ENCODE data around the gene BTLA.

The BTLA gene

DNA sequence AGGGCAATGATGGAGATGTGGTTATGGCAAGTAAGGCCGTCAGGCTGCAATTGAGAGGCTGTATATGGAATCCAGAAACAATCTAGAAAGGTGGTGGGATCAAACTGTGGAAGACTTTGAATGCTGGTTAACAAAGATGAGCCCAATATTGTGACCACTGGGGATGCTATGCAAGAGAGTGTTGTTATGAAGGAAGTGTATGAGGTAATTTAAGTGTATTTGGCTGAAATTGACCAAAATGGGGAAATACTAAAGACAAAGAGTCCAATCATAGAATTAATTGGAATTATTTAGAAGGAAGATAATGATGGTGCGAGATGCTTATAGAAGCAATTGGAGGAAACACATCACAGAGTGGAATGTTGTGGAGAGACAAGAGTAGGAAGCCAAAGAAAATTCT, 24.5 kb downstream of the BTLA start:
- Histone ChIP-seq H3F3A (ENCODE audit: insufficient read depth, low read length) (no peaks in the 10 kb centered on the region), H3K36me3 (replicated peaks; ENCODE audit: insufficient read depth, low read length) (no peaks in the 10 kb centered on the region), H2AFZ (ENCODE audit: low read length) (no peak overlapping the region), H3K4me3 (ENCODE audit: low read length) (no peak overlapping the region), H3K79me2 (ENCODE audit: low read length) (no peaks in the 10 kb centered on the region), H4K20me1 (ENCODE audit: insufficient read depth, low read length) (no peaks in the 10 kb centered on the region), H3K9me3 (replicated peaks; ENCODE audit: insufficient read depth, low read length) (no peaks in the 10 kb centered on the region), H3K4me1 (ENCODE audit: low read length) (0 out of 2 replicates have a peak, but pooled peaks cover 9% of the 10 kb centered on the region), H3K27ac (ENCODE audit: low read length) (no peak overlapping the region), H3K4me2 (ENCODE audit: low read depth, low read length) (no peak overlapping the region), H3K9me2 (replicated peaks; ENCODE audit: insufficient read depth, low read length) (no peaks in the 10 kb centered on the region), H3K27me3 (replicated peaks; ENCODE audit: insufficient read depth, low read length) (no peaks in the 10 kb centered on the region), H3K9ac (ENCODE audit: low read length) (no peak overlapping the region)
- DNase-seq, result no peak
- no peak for TF ChIP-seq EZH2 (optimal IDR thresholded peaks at IDR 0.05; ENCODE audit: low read depth, low read length)
- TF ChIP-seq, protein P1, sequence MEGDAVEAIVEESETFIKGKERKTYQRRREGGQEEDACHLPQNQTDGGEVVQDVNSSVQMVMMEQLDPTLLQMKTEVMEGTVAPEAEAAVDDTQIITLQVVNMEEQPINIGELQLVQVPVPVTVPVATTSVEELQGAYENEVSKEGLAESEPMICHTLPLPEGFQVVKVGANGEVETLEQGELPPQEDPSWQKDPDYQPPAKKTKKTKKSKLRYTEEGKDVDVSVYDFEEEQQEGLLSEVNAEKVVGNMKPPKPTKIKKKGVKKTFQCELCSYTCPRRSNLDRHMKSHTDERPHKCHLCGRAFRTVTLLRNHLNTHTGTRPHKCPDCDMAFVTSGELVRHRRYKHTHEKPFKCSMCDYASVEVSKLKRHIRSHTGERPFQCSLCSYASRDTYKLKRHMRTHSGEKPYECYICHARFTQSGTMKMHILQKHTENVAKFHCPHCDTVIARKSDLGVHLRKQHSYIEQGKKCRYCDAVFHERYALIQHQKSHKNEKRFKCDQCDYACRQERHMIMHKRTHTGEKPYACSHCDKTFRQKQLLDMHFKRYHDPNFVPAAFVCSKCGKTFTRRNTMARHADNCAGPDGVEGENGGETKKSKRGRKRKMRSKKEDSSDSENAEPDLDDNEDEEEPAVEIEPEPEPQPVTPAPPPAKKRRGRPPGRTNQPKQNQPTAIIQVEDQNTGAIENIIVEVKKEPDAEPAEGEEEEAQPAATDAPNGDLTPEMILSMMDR (IDR thresholded peaks at IDR 0.05; ENCODE audit: low read length), result no peak
- TF ChIP-seq EZH2phosphoT487 (IDR thresholded peaks at IDR 0.05; ENCODE audit: low read length), result no peak

DNA sequence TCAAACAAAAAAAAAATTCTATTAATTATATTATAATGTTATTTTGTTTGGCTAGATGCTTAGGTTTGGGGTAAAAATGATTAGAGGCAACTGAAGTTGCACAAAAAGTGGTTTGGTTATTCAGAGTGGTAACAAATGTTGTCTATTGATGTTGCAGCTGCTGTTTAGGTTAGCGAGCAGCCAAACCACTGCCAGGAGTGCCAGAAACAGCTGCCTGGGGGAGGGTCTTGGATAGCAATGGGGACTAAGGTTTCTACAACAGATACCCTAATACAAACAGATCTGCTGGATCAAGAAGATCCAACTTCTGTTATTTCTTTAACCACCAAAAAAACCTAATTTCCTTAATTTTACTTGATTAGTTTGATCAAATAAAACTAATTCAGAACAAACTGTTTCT, 26.6 kb downstream of the BTLA start:
- H3K9me2 ChIP-seq (replicated peaks; ENCODE audit: insufficient read depth, low read length), result no peaks in the 10 kb centered on the region
- no peak for DNase-seq
- H3K9me3 ChIP-seq (replicated peaks; ENCODE audit: insufficient read depth, low read length), result no peaks in the 10 kb centered on the region
- H2AFZ ChIP-seq (ENCODE audit: low read length), result no peak overlapping the region
- H3K27me3 ChIP-seq (replicated peaks; ENCODE audit: insufficient read depth, low read length), result no peaks in the 10 kb centered on the region
- H3K27ac ChIP-seq (ENCODE audit: low read length), result no peak overlapping the region
- no peak overlapping the region for H3K4me2 ChIP-seq (ENCODE audit: low read depth, low read length)
- no peaks in the 10 kb centered on the region for H3K36me3 ChIP-seq (replicated peaks; ENCODE audit: insufficient read depth, low read length)
- no peaks in the 10 kb centered on the region for H3F3A ChIP-seq (ENCODE audit: insufficient read depth, low read length)
- no peaks in the 10 kb centered on the region for H4K20me1 ChIP-seq (ENCODE audit: insufficient read depth, low read length)
- TF ChIP-seq EZH2phosphoT487 (IDR thresholded peaks at IDR 0.05; ENCODE audit: low read length) (no peak), EZH2 (optimal IDR thresholded peaks at IDR 0.05; ENCODE audit: low read depth, low read length) (no peak)
- TF ChIP-seq, protein P1 (IDR thresholded peaks at IDR 0.05; ENCODE audit: low read length), result no peak
- no peak overlapping the region for H3K4me3 ChIP-seq (ENCODE audit: low read length)
- no peak overlapping the region for H3K9ac ChIP-seq (ENCODE audit: low read length)
- H3K79me2 ChIP-seq (ENCODE audit: low read length), result no peaks in the 10 kb centered on the region
- 0 out of 2 replicates have a peak, but pooled peaks cover 12% of the 10 kb centered on the region for H3K4me1 ChIP-seq (ENCODE audit: low read length)

DNA sequence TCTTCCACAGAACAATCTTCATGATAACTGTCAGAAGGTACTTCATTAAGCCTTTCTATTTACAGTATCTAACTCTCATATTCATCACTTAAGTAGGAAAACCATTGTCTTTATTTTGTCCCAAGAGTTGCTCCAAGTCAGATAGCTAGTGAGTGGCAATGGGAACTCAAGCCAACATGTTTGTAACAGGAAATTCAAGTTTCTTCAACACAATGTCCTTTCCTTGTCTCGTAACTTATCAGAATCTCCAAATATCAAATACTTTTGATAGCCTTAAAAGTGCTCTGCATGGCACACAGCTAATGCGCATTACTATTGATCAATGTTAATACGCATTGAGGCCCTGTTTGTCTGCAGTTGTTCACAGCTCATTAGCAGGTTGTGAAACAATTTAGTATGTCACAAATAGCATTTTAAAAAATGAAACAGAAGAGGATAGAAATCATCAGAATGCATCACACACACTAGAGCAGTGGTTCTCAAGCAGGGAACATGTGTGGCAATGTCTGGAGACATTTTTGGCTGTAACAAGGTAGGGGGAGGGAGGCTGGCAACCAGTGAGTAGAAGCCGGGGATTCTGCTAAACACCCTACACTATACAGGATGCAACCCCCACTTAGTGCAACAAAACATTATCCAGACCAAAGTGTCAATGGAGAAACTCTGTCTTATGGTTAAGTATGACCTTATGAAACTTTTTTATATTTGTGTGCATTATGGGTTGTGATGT, 27.5 kb downstream of the BTLA start:
- Histone ChIP-seq H3K4me3 (ENCODE audit: low read length) (no peak overlapping the region), H4K20me1 (ENCODE audit: insufficient read depth, low read length) (no peaks in the 10 kb centered on the region), H3K4me1 (ENCODE audit: low read length) (0 out of 2 replicates have a peak, but pooled peaks cover 17% of the 10 kb centered on the region), H3K79me2 (ENCODE audit: low read length) (no peaks in the 10 kb centered on the region), H3K27me3 (replicated peaks; ENCODE audit: insufficient read depth, low read length) (no peaks in the 10 kb centered on the region), H3K9me2 (replicated peaks; ENCODE audit: insufficient read depth, low read length) (no peaks in the 10 kb centered on the region), H3K9ac (ENCODE audit: low read length) (no peak overlapping the region), H3F3A (ENCODE audit: insufficient read depth, low read length) (no peaks in the 10 kb centered on the region), H2AFZ (ENCODE audit: low read length) (no peak overlapping the region), H3K36me3 (replicated peaks; ENCODE audit: insufficient read depth, low read length) (no peaks in the 10 kb centered on the region), H3K27ac (ENCODE audit: low read length) (no peak overlapping the region), H3K9me3 (replicated peaks; ENCODE audit: insufficient read depth, low read length) (no peaks in the 10 kb centered on the region), H3K4me2 (ENCODE audit: low read depth, low read length) (no peak overlapping the region)
- no peak for DNase-seq
- TF ChIP-seq EZH2 (optimal IDR thresholded peaks at IDR 0.05; ENCODE audit: low read depth, low read length) (no peak), EZH2phosphoT487 (IDR thresholded peaks at IDR 0.05; ENCODE audit: low read length) (no peak)
- TF ChIP-seq, protein P1 (IDR thresholded peaks at IDR 0.05; ENCODE audit: low read length), result no peak
